Aorta (tissue), 5 donors: ENCODE measurements around the gene ADGRD2. TPM values are rescaled to one million over a fixed set of nuclear protein-coding genes. Genes with fewer than 3 reads are reported as not detected.

ENCODE experiments used
- ATAC-seq: fragments of 200-7000 bp; cut with Tn5 transposase; one replicate; pipeline ENCODE4 v1.9.1; 2022; ENCODE audit warnings: moderate library complexity; ENCODE audit not compliant: low FRiP score
- DNase-seq, 2 donors: peaks; one replicate each; pipeline ENCODE4 v3.0.0-alpha.2; 2020
- H3K27ac ChIP-seq, 2 donors: one replicate each; pipeline ENCODE4 v1.5.1; 2013; ENCODE audit warnings: low read length in 2 of 2, mild to moderate bottlenecking in 2 of 2, moderate library complexity in 2 of 2, control low read depth in 1 of 2, inconsistent platforms in 1 of 2, low read depth in 1 of 2
- H3K27me3 ChIP-seq, 2 donors: one replicate each; pipeline ENCODE4 v1.6.1; 2013; ENCODE audit warnings: control low read depth in 1 of 2, low read length in 1 of 2, mild to moderate bottlenecking in 1 of 2, moderate library complexity in 1 of 2; ENCODE audit not compliant: insufficient read depth in 2 of 2, control insufficient read depth in 1 of 2
- H3K36me3 ChIP-seq, 2 donors: one replicate each; pipeline ENCODE4 v1.6.1; 2013; ENCODE audit warnings: control low read depth in 1 of 2, low read length in 1 of 2, mild to moderate bottlenecking in 1 of 2; ENCODE audit not compliant: insufficient read depth in 2 of 2, control insufficient read depth in 1 of 2
- H3K4me1 ChIP-seq, 2 donors: one replicate each; pipeline ENCODE4 v1.6.1; 2013; ENCODE audit warnings: low read length in 2 of 2, control low read depth in 1 of 2, mild to moderate bottlenecking in 1 of 2, moderate library complexity in 1 of 2; ENCODE audit not compliant: insufficient read depth in 2 of 2, control insufficient read depth in 1 of 2
- H3K4me3 ChIP-seq, 2 donors: one replicate each; pipeline ENCODE4 v1.5.1; 2013; ENCODE audit warnings: low read length in 2 of 2, control low read depth in 1 of 2, mild to moderate bottlenecking in 1 of 2
- H3K9me3 ChIP-seq: one replicate; pipeline ENCODE4 v1.6.1; 2013; ENCODE audit warnings: mild to moderate bottlenecking, low read length; ENCODE audit not compliant: control insufficient read depth
- WGBS, 2 donors: extraction: QIAGEN DNeasy Blood & Tissue Kit; methylation state at CpG; one replicate each; pipeline ENCODE4 v1.1.7; 2013; 5-methylcytosine and 5-hydroxymethylcytosine counted together
- intact Hi-C, 2 donors: fragments of 100-400 bp; cut with DNase I; formaldehyde crosslinking; loops; one replicate each; pipeline versions ENCODE4 v1.14.2 to v1.15.0; 2022
- polyA plus RNA-seq, 2 donors: library from polyadenylated mRNA; stranded (reverse); fragments of 200-250 nt; gene quantifications; one replicate each; pipeline ENCODE4 v1.2.3, GENCODE V29; 2013
- total RNA-seq, 2 donors: library from RNA; stranded (reverse); fragmentation: NEBNext Ultra II Directional; extraction: Animal tissue kit (Norgen Biotek cat#: 25700); gene quantifications; one replicate each; pipeline ENCODE4 v1.2.1, GENCODE V29; 2021
- donor health status: healthy with polysubstance abuse.
- donor health status: Bipolar disorder and iron deficiency.
- donor health status: DM: no; HTN: no; CAD: no.
- donor health status: DM: no; HTN: no; CAD: no.
- donor health status: DM: yes; HTN: yes; CAD: no.

ADGRD2 gene
- total and polyA plus RNA-seq, 4 donors: not detected

GRCh38 chr9:124477648-124478285, 27.5 kb downstream of the ADGRD2 start:
- Histone ChIP-seq H3K36me3 (no peaks in the 10 kb centered on the region), H3K27ac (no peak overlapping the region), H3K4me3 (no peak overlapping the region), H3K4me1 (no peaks in the 10 kb centered on the region), H3K9me3 (no peaks in the 10 kb centered on the region), H3K27me3 (no peaks in the 10 kb centered on the region)
- no peak for DNase-seq
- 2% methylated on average over 37 to 53 of the region's 53 CpGs for WGBS, 2 donors
- no peak for ATAC-seq
- intact Hi-C loops: no loop called here

- no peak for ATAC-seq
- H3K9me3 ChIP-seq: peaks cover 1% of the 10 kb centered on the region
- DNase-seq: no peak
- 30 to 35% methylated on average over 12 of the region's 12 CpGs for WGBS, 2 donors
- H3K4me3 ChIP-seq: no peak overlapping the region
- no peaks in the 10 kb centered on the region for H3K27me3 ChIP-seq
- H3K36me3 ChIP-seq: no peaks in the 10 kb centered on the region
- H3K4me1 ChIP-seq: no peaks in the 10 kb centered on the region
- no peak overlapping the region for H3K27ac ChIP-seq
- intact Hi-C loops: no loop called here
Observed at GRCh38 chr9:124478354-124478753, 28.1 kb downstream of the ADGRD2 start.

GRCh38 chr9:124479371-124479770, 29.1 kb downstream of the ADGRD2 start:
- ATAC-seq (no peak), DNase-seq (no peak)
- no peaks in the 10 kb centered on the region for H3K36me3 ChIP-seq
- H3K4me3 ChIP-seq: no peak overlapping the region
- H3K27me3 ChIP-seq: no peaks in the 10 kb centered on the region
- intact Hi-C loops: no loop called here
- H3K27ac ChIP-seq: no peak overlapping the region
- no peaks in the 10 kb centered on the region for H3K4me1 ChIP-seq
- 80 to 84% methylated on average over 16 of the region's 16 CpGs for WGBS, 2 donors
- H3K9me3 ChIP-seq: peaks cover 3% of the 10 kb centered on the region

GRCh38 chr9:124479947-124480620, 29.8 kb downstream of the ADGRD2 start:
- WGBS, 2 donors: 60 to 66% methylated on average over 6 of the region's 6 CpGs
- Histone ChIP-seq H3K27ac (no peak overlapping the region), H3K36me3 (no peaks in the 10 kb centered on the region), H3K9me3 (peaks cover 3% of the 10 kb centered on the region), H3K4me3 (no peak overlapping the region), H3K4me1 (no peaks in the 10 kb centered on the region), H3K27me3 (no peaks in the 10 kb centered on the region)
- no peak for DNase-seq
- intact Hi-C loops: no loop called here
- no peak for ATAC-seq

- Histone ChIP-seq H3K4me1 (no peaks in the 10 kb centered on the region), H3K27me3 (no peaks in the 10 kb centered on the region), H3K36me3 (no peaks in the 10 kb centered on the region), H3K27ac (no peak overlapping the region), H3K4me3 (no peak overlapping the region), H3K9me3 (peaks cover 3% of the 10 kb centered on the region)
- DNase-seq (no peak), ATAC-seq (no peak)
- intact Hi-C loops: no loop called here
- 16 to 19% methylated on average over 7 of the region's 7 CpGs for WGBS, 2 donors
Observed at GRCh38 chr9:124480621-124480981, 30.4 kb downstream of the ADGRD2 start.

GRCh38 chr9:124481115-124481514, 30.9 kb downstream of the ADGRD2 start:
- no peaks in the 10 kb centered on the region for H3K27me3 ChIP-seq
- intact Hi-C loops: no loop called here

GRCh38 chr9:124482431-124483031, 32.3 kb downstream of the ADGRD2 start:
- no peak for ATAC-seq
- 30 to 31% methylated on average over 26 of the region's 26 CpGs for WGBS, 2 donors
- Histone ChIP-seq H3K9me3 (peaks cover 3% of the 10 kb centered on the region), H3K27me3 (no peaks in the 10 kb centered on the region), H3K36me3 (no peaks in the 10 kb centered on the region), H3K4me3 (no peak overlapping the region), H3K4me1 (no peaks in the 10 kb centered on the region), H3K27ac (no peak overlapping the region)
- intact Hi-C loops: no loop called here
- no peak for DNase-seq

More at GRCh38 chr9:124481115-124481514, 30.9 kb downstream of the ADGRD2 start:
- no peaks in the 10 kb centered on the region for H3K36me3 ChIP-seq
- 56 to 60% methylated on average over 16 to 17 of the region's 17 CpGs for WGBS, 2 donors
- no peak overlapping the region for H3K4me3 ChIP-seq
- H3K9me3 ChIP-seq: peaks cover 3% of the 10 kb centered on the region
- ATAC-seq (no peak), DNase-seq (no peak)
- H3K4me1 ChIP-seq: no peaks in the 10 kb centered on the region
- H3K27ac ChIP-seq: no peak overlapping the region

GRCh38 chr9:124483481-124483880, 33.2 kb downstream of the ADGRD2 start:
- no peaks in the 10 kb centered on the region for H3K27me3 ChIP-seq
- peaks cover 3% of the 10 kb centered on the region for H3K9me3 ChIP-seq
- H3K36me3 ChIP-seq: no peaks in the 10 kb centered on the region
- ATAC-seq: no peak
- no peak overlapping the region for H3K4me3 ChIP-seq
- 94 to 96% methylated on average over 9 of the region's 9 CpGs for WGBS, 2 donors
- intact Hi-C loops: no loop called here
- DNase-seq: no peak
- H3K27ac ChIP-seq: no peak overlapping the region
- no peaks in the 10 kb centered on the region for H3K4me1 ChIP-seq

- Histone ChIP-seq H3K27ac (no peak overlapping the region), H3K36me3 (no peaks in the 10 kb centered on the region), H3K4me1 (no peaks in the 10 kb centered on the region), H3K9me3 (peaks cover 3% of the 10 kb centered on the region), H3K4me3 (no peak overlapping the region), H3K27me3 (no peaks in the 10 kb centered on the region)
- no peak for ATAC-seq
- no peak for DNase-seq
- intact Hi-C loops: no loop called here
- 69 to 83% methylated on average over 12 to 13 of the region's 13 CpGs for WGBS, 2 donors
Observed at GRCh38 chr9:124485201-124485600, 35.0 kb downstream of the ADGRD2 start.
